ENCODE results near the gene KCTD7. TPM values are rescaled to one million over a fixed set of nuclear protein-coding genes. Genes with fewer than 3 reads are reported as not detected.
"Not testable (repeated sequence)": the region's sequence is repeated elsewhere in the genome, so short reads cannot be mapped to it uniquely, and the experiment has no call there.

Gene KCTD7
- total and polyA plus RNA-seq, 4 experiments from 2014 or later, result 10.1 to 63.8 (median 39.7) TPM

- no peaks in the 10 kb centered on the region for H3K36me3 Mint-ChIP-seq
- Histone ChIP-seq H3K27me3 (ENCODE audit: insufficient read depth, low read length) (no peaks in the 10 kb centered on the region), H3K4me1 (ENCODE audit: insufficient read depth, low read length) (peaks cover 7% of the 10 kb centered on the region), H3K4me3 (ENCODE audit: low read length in 2 of 2) (no peak overlapping the region), H3K36me3 (ENCODE audit: insufficient read depth, low read length) (no peaks in the 10 kb centered on the region), H3K27ac (ENCODE audit: low read depth, low read length) (no peak overlapping the region), H3K9me3 (ENCODE audit: control insufficient read depth in 1 of 2, low read length in 2 of 2) (no peaks in the 10 kb centered on the region)
- H3K27ac Mint-ChIP-seq, result no peak overlapping the region
- no peaks in the 10 kb centered on the region for H3K9me3 Mint-ChIP-seq
- POLR2A ChIA-PET (ENCODE audit: partially characterized antibody), result no interaction called here
- CTCF ChIA-PET (ENCODE audit: partially characterized antibody), result no interaction called here
- DNase-seq, result no peak
- intact Hi-C loops (cut with micrococcal nuclease), result no loop called here
- H3K27me3 Mint-ChIP-seq, result no peaks in the 10 kb centered on the region
- peaks cover 8 to 17% (median 12%) of the 10 kb centered on the region in 4 donors for H3K4me1 Mint-ChIP-seq
- no peak overlapping the region for H3K4me3 Mint-ChIP-seq
Observed at GRCh38 chr7:66597461-66597860, 31.2 kb upstream of the KCTD7 start.

GRCh38 chr7:66602159-66602558 is 26.5 kb upstream of the KCTD7 start:
- H3K27ac Mint-ChIP-seq, result no peak overlapping the region

GRCh38 chr7:66604198-66604597 is 24.5 kb upstream of the KCTD7 start:
- H3K4me3 ChIP-seq (ENCODE audit: low read length in 2 of 2), result no peak overlapping the region
- no peak for DNase-seq
- intact Hi-C loops (cut with micrococcal nuclease), result no loop called here
- Mint-ChIP-seq H3K27ac (no peak overlapping the region), H3K27me3 (no peaks in the 10 kb centered on the region), H3K4me3 (no peak overlapping the region), H3K36me3 (no peaks in the 10 kb centered on the region), H3K4me1 (no peaks in the 10 kb centered on the region), H3K9me3 (no peaks in the 10 kb centered on the region)
- H3K4me1 ChIP-seq (ENCODE audit: insufficient read depth, low read length), result no peaks in the 10 kb centered on the region
- CTCF ChIA-PET (ENCODE audit: partially characterized antibody), result interaction anchor here (0.6 kb wide), 1 partner anchor 14 kb away, joined by 5 read pairs; no protein-coding TSS in a partner anchor
- POLR2A ChIA-PET (ENCODE audit: partially characterized antibody), result no interaction called here
- H3K36me3 ChIP-seq (ENCODE audit: insufficient read depth, low read length), result no peaks in the 10 kb centered on the region
- H3K27ac ChIP-seq (ENCODE audit: low read depth, low read length), result no peak overlapping the region
- no peaks in the 10 kb centered on the region for H3K27me3 ChIP-seq (ENCODE audit: insufficient read depth, low read length)
- no peaks in the 10 kb centered on the region for H3K9me3 ChIP-seq (ENCODE audit: control insufficient read depth in 1 of 2, low read length in 2 of 2)

More at GRCh38 chr7:66602159-66602558, 26.5 kb upstream of the KCTD7 start:
- CTCF ChIA-PET (ENCODE audit: partially characterized antibody), result no interaction called here
- DNase-seq, result no peak
- Mint-ChIP-seq H3K4me3 (no peak overlapping the region), H3K36me3 (no peaks in the 10 kb centered on the region), H3K27me3 (no peaks in the 10 kb centered on the region), H3K9me3 (no peaks in the 10 kb centered on the region), H3K4me1 (no peaks in the 10 kb centered on the region)
- H3K27me3 ChIP-seq (ENCODE audit: insufficient read depth, low read length), result no peaks in the 10 kb centered on the region
- intact Hi-C loops (cut with micrococcal nuclease), result no loop called here
- H3K4me3 ChIP-seq (ENCODE audit: low read length in 2 of 2), result no peak overlapping the region
- POLR2A ChIA-PET (ENCODE audit: partially characterized antibody), result interaction anchor here (0.7 kb wide), 1 partner anchor 26 kb away, joined by 3 read pairs; the partner anchor contains the start of gene KCTD7
- H3K27ac ChIP-seq (ENCODE audit: low read depth, low read length), result no peak overlapping the region
- no peaks in the 10 kb centered on the region for H3K9me3 ChIP-seq (ENCODE audit: control insufficient read depth in 1 of 2, low read length in 2 of 2)
- H3K36me3 ChIP-seq (ENCODE audit: insufficient read depth, low read length), result no peaks in the 10 kb centered on the region
- no peaks in the 10 kb centered on the region for H3K4me1 ChIP-seq (ENCODE audit: insufficient read depth, low read length)

- intact Hi-C loops (cut with micrococcal nuclease), result not testable (repeated sequence)
Observed at GRCh38 chr7:66606540-66607291, 22.0 kb upstream of the KCTD7 start.

GRCh38 chr7:66609176-66609575 is 19.5 kb upstream of the KCTD7 start:
- no peaks in the 10 kb centered on the region for H3K27me3 ChIP-seq (ENCODE audit: insufficient read depth, low read length)
- Mint-ChIP-seq H3K27me3 (no peaks in the 10 kb centered on the region), H3K36me3 (no peaks in the 10 kb centered on the region), H3K4me3 (no peak overlapping the region), H3K27ac (no peak overlapping the region), H3K9me3 (no peaks in the 10 kb centered on the region), H3K4me1 (no peaks in the 10 kb centered on the region)
- no peak overlapping the region for H3K27ac ChIP-seq (ENCODE audit: low read depth, low read length)
- no peak for DNase-seq
- intact Hi-C loops (cut with micrococcal nuclease), result no loop called here
- CTCF ChIA-PET (ENCODE audit: partially characterized antibody), result no interaction called here
- H3K9me3 ChIP-seq (ENCODE audit: control insufficient read depth in 1 of 2, low read length in 2 of 2), result no peaks in the 10 kb centered on the region
- POLR2A ChIA-PET (ENCODE audit: partially characterized antibody), result no interaction called here
- no peaks in the 10 kb centered on the region for H3K36me3 ChIP-seq (ENCODE audit: insufficient read depth, low read length)
- H3K4me1 ChIP-seq (ENCODE audit: insufficient read depth, low read length), result no peaks in the 10 kb centered on the region
- no peak overlapping the region for H3K4me3 ChIP-seq (ENCODE audit: low read length in 2 of 2)

More at GRCh38 chr7:66606540-66607291, 22.0 kb upstream of the KCTD7 start:
- CTCF ChIA-PET (ENCODE audit: partially characterized antibody); H3K4me3 Mint-ChIP-seq; POLR2A ChIA-PET (ENCODE audit: partially characterized antibody); DNase-seq; H3K9me3 ChIP-seq (ENCODE audit: control insufficient read depth in 1 of 2, low read length in 2 of 2); H3K9me3 Mint-ChIP-seq; H3K4me3 ChIP-seq (ENCODE audit: low read length in 2 of 2); H3K27me3 Mint-ChIP-seq; H3K4me1 Mint-ChIP-seq; H3K27ac ChIP-seq (ENCODE audit: low read depth, low read length); H3K36me3 ChIP-seq (ENCODE audit: insufficient read depth, low read length); H3K4me1 ChIP-seq (ENCODE audit: insufficient read depth, low read length); H3K27me3 ChIP-seq (ENCODE audit: insufficient read depth, low read length); H3K27ac Mint-ChIP-seq; H3K36me3 Mint-ChIP-seq: not testable (repeated sequence)

GRCh38 chr7:66614596-66614995 is 14.1 kb upstream of the KCTD7 start:
- H3K9me3 Mint-ChIP-seq; CTCF ChIA-PET (ENCODE audit: partially characterized antibody): not testable (repeated sequence)

GRCh38 chr7:66615699-66616098 is 13.0 kb upstream of the KCTD7 start:
- H3K4me1 Mint-ChIP-seq, result no peaks in the 10 kb centered on the region
- no peak overlapping the region for H3K27ac Mint-ChIP-seq
- intact Hi-C loops (cut with micrococcal nuclease), result no loop called here
- H3K27me3 ChIP-seq (ENCODE audit: insufficient read depth, low read length), result no peaks in the 10 kb centered on the region
- no peaks in the 10 kb centered on the region for H3K9me3 Mint-ChIP-seq
- H3K27me3 Mint-ChIP-seq, result no peaks in the 10 kb centered on the region
- H3K36me3 ChIP-seq (ENCODE audit: insufficient read depth, low read length), result no peaks in the 10 kb centered on the region
- H3K36me3 Mint-ChIP-seq, result no peaks in the 10 kb centered on the region
- H3K4me3 Mint-ChIP-seq, result no peak overlapping the region
- no peaks in the 10 kb centered on the region for H3K9me3 ChIP-seq (ENCODE audit: control insufficient read depth in 1 of 2, low read length in 2 of 2)
- POLR2A ChIA-PET (ENCODE audit: partially characterized antibody), result interaction anchor here (0.6 kb wide), 1 partner anchor 35 kb away, joined by 3 read pairs; no protein-coding TSS in a partner anchor
- CTCF ChIA-PET (ENCODE audit: partially characterized antibody), result interaction anchor here (1.0 kb wide), 1 partner anchor 27 kb away, joined by 3 read pairs; no protein-coding TSS in a partner anchor
- H3K4me3 ChIP-seq (ENCODE audit: low read length in 2 of 2), result no peak overlapping the region
- DNase-seq, result no peak
- no peak overlapping the region for H3K27ac ChIP-seq (ENCODE audit: low read depth, low read length)
- no peaks in the 10 kb centered on the region for H3K4me1 ChIP-seq (ENCODE audit: insufficient read depth, low read length)

More at GRCh38 chr7:66614596-66614995, 14.1 kb upstream of the KCTD7 start:
- H3K4me3 ChIP-seq (ENCODE audit: low read length in 2 of 2); H3K9me3 ChIP-seq (ENCODE audit: control insufficient read depth in 1 of 2, low read length in 2 of 2); H3K4me3 Mint-ChIP-seq; H3K27me3 ChIP-seq (ENCODE audit: insufficient read depth, low read length); H3K4me1 Mint-ChIP-seq; H3K27me3 Mint-ChIP-seq; H3K27ac ChIP-seq (ENCODE audit: low read depth, low read length); DNase-seq; H3K27ac Mint-ChIP-seq; POLR2A ChIA-PET (ENCODE audit: partially characterized antibody); intact Hi-C loops (cut with micrococcal nuclease); H3K4me1 ChIP-seq (ENCODE audit: insufficient read depth, low read length); H3K36me3 Mint-ChIP-seq; H3K36me3 ChIP-seq (ENCODE audit: insufficient read depth, low read length): not testable (repeated sequence)
